ENCODE measurements around the gene HSBP1. TPM values are rescaled to one million over a fixed set of nuclear protein-coding genes. Genes with fewer than 3 reads are reported as not detected.
A peak's percentile ranks its signal among the peaks of the same experiment; 100 is the strongest.

Gene HSBP1
- total and polyA plus RNA-seq, 2 donors (not counting 1 experiment from before 2014, with no cell fraction given), result 135 to 184 TPM

DNA sequence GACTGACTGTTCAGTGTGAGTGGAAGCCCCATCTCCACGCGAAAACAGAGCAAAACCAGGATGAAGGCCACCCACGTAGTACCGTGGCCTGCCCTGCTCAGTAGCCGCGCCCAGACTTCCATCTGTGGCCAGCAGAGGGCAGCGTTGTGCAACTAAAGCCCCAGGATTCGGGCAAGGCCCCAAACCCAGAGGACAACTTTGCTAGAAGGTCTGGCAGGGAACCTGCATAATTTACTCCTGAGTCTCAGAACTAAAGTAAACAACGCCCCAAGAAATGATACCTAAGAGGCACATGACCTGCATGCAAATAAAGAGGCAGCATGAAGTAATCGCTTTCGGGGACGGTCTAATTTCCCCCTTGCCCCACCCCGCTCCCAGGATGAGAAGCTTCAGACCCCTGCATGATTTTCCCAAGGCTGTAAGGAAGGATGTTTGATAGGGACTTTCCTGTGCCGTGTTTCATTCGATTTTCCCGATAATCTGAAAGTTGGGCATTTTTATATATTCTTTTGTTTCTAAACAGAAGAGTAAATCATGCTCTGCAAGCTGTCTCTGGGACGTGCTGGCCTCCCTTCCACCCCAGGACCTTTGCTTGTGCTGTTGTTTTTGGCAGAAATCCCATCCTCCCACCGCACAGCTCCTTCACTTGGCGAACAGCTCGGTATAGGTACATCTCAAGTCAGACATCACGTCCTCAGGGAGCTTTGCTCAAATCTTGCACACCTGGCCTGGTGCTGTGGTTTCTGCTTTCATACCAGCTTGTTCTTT, 18.6 kb downstream of the HSBP1 start:
- peak; percentile 84 to 89 for DNase-seq (ENCODE audit: low read depth in 2 of 2)
- H3K4me2 ChIP-seq (ENCODE audit: extremely low read depth, insufficient read depth, low read length), result no peak overlapping the region
- H3K79me2 ChIP-seq (ENCODE audit: control insufficient read depth, insufficient read depth, low read length), result no peaks in the 10 kb centered on the region
- no peak overlapping the region for H3K9ac ChIP-seq (ENCODE audit: insufficient read depth, low read length)
- no peak overlapping the region for H3K27ac ChIP-seq (ENCODE audit: insufficient read depth, low read length)
- H3K4me1 ChIP-seq (ENCODE audit: control insufficient read depth, extremely low read depth, insufficient read depth, low read length), result no peaks in the 10 kb centered on the region
- no peaks in the 10 kb centered on the region for H3K36me3 ChIP-seq (ENCODE audit: control insufficient read depth, insufficient read depth, low read length)
- no peaks in the 10 kb centered on the region for H4K20me1 ChIP-seq (ENCODE audit: control insufficient read depth, extremely low read depth, insufficient read depth, low read length)
- H3K4me3 ChIP-seq (replicated peaks in 1 of 4; ENCODE audit: control extremely low read depth in 1 of 4, insufficient read depth in 1 of 4, low read depth in 3 of 4, low read length in 4 of 4), result no peak overlapping the region
- no peaks in the 10 kb centered on the region for H3K27me3 ChIP-seq (ENCODE audit: control insufficient read depth, insufficient read depth, low read length)
- H3K9me3 ChIP-seq (ENCODE audit: control insufficient read depth, insufficient read depth, low read depth, low read length), result no peaks in the 10 kb centered on the region
- H2AFZ ChIP-seq (ENCODE audit: low read length), result peak overlapping the region; percentile 75
- TF ChIP-seq EZH2 (IDR thresholded peaks at IDR 0.05; ENCODE audit: low read length, missing control alignments), result no peak
- TF ChIP-seq, protein P1, sequence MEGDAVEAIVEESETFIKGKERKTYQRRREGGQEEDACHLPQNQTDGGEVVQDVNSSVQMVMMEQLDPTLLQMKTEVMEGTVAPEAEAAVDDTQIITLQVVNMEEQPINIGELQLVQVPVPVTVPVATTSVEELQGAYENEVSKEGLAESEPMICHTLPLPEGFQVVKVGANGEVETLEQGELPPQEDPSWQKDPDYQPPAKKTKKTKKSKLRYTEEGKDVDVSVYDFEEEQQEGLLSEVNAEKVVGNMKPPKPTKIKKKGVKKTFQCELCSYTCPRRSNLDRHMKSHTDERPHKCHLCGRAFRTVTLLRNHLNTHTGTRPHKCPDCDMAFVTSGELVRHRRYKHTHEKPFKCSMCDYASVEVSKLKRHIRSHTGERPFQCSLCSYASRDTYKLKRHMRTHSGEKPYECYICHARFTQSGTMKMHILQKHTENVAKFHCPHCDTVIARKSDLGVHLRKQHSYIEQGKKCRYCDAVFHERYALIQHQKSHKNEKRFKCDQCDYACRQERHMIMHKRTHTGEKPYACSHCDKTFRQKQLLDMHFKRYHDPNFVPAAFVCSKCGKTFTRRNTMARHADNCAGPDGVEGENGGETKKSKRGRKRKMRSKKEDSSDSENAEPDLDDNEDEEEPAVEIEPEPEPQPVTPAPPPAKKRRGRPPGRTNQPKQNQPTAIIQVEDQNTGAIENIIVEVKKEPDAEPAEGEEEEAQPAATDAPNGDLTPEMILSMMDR (conservative IDR thresholded peaks at IDR 0.05 in 1 of 2, IDR thresholded peaks at IDR 0.05 in 1 of 2; ENCODE audit: low read depth in 1 of 2, low read length in 2 of 2), result peak; percentile 85 to 94

DNA sequence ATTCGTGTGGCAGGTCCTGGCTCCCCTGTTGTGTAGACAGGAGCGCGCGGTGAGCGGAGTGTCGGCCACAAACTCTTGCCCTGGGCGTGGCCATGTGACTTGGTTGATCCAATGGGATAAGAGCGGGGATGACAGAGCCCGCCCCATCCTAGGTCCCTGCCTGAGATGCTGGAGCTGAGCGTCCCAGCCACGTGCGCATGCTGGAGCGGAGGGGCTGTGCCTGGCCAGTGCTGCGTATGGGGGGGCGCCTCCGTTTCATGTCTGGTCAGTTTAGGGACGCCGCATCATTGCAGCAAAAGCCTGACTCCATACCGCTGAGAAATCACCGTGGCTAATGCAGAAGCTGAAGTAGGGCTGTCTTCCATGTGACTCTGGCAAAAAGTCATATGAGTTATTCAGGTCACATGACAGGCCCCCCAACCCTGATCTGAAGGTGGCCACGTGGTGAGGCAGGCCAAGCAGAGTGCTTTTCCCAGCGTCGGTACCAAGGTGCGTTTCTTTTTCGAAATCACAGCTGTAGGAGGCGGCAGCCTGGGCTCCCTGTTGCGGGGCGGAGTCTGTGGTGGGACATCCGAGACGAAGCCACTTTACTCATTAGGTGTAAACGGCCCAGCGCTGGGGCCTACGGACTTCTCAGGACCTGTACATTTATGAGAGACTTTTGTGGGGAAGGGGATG, 22.5 kb downstream of the HSBP1 start:
- Histone ChIP-seq H3K4me3 (replicated peaks in 1 of 4; ENCODE audit: control extremely low read depth in 1 of 4, insufficient read depth in 1 of 4, low read depth in 3 of 4, low read length in 4 of 4) (no peak overlapping the region), H3K36me3 (ENCODE audit: control insufficient read depth, insufficient read depth, low read length) (no peaks in the 10 kb centered on the region), H3K9me3 (ENCODE audit: control insufficient read depth, insufficient read depth, low read depth, low read length) (no peaks in the 10 kb centered on the region), H3K4me2 (ENCODE audit: extremely low read depth, insufficient read depth, low read length) (no peak overlapping the region), H4K20me1 (ENCODE audit: control insufficient read depth, extremely low read depth, insufficient read depth, low read length) (no peaks in the 10 kb centered on the region), H3K27me3 (ENCODE audit: control insufficient read depth, insufficient read depth, low read length) (no peaks in the 10 kb centered on the region), H2AFZ (ENCODE audit: low read length) (no peak overlapping the region), H3K79me2 (ENCODE audit: control insufficient read depth, insufficient read depth, low read length) (no peaks in the 10 kb centered on the region), H3K9ac (ENCODE audit: insufficient read depth, low read length) (no peak overlapping the region), H3K27ac (ENCODE audit: insufficient read depth, low read length) (no peak overlapping the region), H3K4me1 (ENCODE audit: control insufficient read depth, extremely low read depth, insufficient read depth, low read length) (no peaks in the 10 kb centered on the region)
- TF ChIP-seq, protein P1 (conservative IDR thresholded peaks at IDR 0.05 in 1 of 2, IDR thresholded peaks at IDR 0.05 in 1 of 2; ENCODE audit: low read depth in 1 of 2, low read length in 2 of 2), result no peak
- TF ChIP-seq EZH2 (IDR thresholded peaks at IDR 0.05; ENCODE audit: low read length, missing control alignments), result no peak
- DNase-seq (ENCODE audit: low read depth in 2 of 2), result no peak

DNA sequence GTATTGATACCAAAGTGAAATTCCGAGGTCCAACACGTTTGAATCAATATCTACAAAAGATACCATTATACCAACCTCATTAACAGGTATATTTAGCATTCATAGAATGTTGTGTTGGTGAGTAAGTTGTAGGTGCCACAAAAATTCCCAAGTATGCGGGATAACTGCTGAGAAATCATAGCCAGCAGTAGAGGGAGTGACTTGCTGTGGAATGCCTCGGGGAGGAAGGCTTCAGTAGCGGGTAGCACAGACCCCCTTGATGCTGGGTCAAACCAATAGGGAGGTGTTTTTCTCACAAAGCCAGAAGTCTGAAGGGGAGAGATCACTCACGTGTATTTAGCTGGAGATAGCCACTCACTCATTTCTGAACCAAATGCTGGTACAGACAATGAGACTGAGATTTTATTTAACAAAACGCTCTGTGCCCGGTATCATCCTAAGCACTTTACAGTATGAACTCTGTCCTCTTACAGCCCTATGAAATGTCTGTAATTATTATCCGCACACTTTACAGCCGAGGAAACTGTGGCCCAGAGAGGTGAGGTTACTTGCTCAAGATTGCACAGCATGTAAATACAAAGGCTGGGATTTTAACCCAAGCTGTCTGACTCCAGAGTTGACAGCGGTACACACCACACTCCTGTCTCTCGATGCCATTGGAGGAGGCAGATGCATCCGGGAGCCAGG, 23.1 kb downstream of the HSBP1 start:
- Histone ChIP-seq H3K9me3 (ENCODE audit: control insufficient read depth, insufficient read depth, low read depth, low read length) (no peaks in the 10 kb centered on the region), H3K9ac (ENCODE audit: insufficient read depth, low read length) (no peak overlapping the region), H3K79me2 (ENCODE audit: control insufficient read depth, insufficient read depth, low read length) (no peaks in the 10 kb centered on the region), H3K4me2 (ENCODE audit: extremely low read depth, insufficient read depth, low read length) (no peak overlapping the region), H3K27ac (ENCODE audit: insufficient read depth, low read length) (no peak overlapping the region), H4K20me1 (ENCODE audit: control insufficient read depth, extremely low read depth, insufficient read depth, low read length) (no peaks in the 10 kb centered on the region), H3K4me3 (replicated peaks in 1 of 4; ENCODE audit: control extremely low read depth in 1 of 4, insufficient read depth in 1 of 4, low read depth in 3 of 4, low read length in 4 of 4) (no peak overlapping the region), H2AFZ (ENCODE audit: low read length) (no peak overlapping the region), H3K4me1 (ENCODE audit: control insufficient read depth, extremely low read depth, insufficient read depth, low read length) (peaks cover 3% of the 10 kb centered on the region), H3K27me3 (ENCODE audit: control insufficient read depth, insufficient read depth, low read length) (no peaks in the 10 kb centered on the region), H3K36me3 (ENCODE audit: control insufficient read depth, insufficient read depth, low read length) (no peaks in the 10 kb centered on the region)
- TF ChIP-seq EZH2 (IDR thresholded peaks at IDR 0.05; ENCODE audit: low read length, missing control alignments), result no peak
- TF ChIP-seq, protein P1 (conservative IDR thresholded peaks at IDR 0.05 in 1 of 2, IDR thresholded peaks at IDR 0.05 in 1 of 2; ENCODE audit: low read depth in 1 of 2, low read length in 2 of 2), result no peak
- peak in 1 of 2 donors; percentile 58 for DNase-seq (ENCODE audit: low read depth in 2 of 2)

Measured in fibroblast of lung (primary cell).